HG02885 (cell line): ENCODE results near the gene RTL1.

Experiments
- ATAC-seq: cut with Tn5 transposase; IDR thresholded peaks from one replicate; pipeline ENCODE4 v1.9.1; 2021; ENCODE audit warnings: mild to moderate bottlenecking; ENCODE audit not compliant: unreplicated experiment, poor library complexity

The RTL1 gene

GRCh38 chr14:100898935-100899883 lies 4.3 kb downstream of the RTL1 start:
- ATAC-seq = no peak

GRCh38 chr14:100898465-100898864 lies 5.1 kb downstream of the RTL1 start:
- ATAC-seq = no peak

DNA sequence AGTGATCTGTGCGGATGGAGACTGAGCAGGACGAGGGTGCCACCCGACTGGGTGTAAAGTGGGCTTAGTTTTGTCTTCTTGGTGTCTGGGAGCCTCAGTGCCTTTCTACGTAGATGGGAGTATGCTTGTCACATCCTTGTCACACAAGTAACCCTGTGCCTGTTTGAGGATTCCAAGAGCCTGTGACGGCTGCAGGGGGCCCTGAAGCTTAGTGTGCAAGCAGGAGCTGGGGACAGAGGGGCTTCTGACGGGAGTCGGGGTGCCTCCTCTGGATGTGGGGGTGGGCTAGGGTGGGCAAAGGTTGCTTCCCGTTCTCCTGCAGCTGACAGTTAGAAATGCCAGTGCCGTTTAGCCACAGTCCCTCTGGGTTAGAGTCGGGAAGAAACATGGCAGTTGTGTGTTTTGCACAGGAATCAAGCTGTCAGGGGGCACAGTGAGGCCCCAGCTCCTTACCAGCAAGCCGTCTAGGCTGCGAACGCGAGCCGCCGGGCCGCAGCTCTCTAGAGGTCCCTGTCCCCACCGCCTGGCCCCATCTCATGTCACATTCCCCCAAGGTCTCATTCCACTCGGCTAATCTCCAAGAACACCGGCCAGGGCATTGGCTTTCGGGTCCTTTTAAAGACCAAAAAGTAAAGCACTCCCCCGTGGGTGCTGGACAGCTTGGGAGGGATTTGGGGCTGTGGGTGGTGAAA lies 7.0 kb downstream of the RTL1 start:
- ATAC-seq = no peak

- ATAC-seq = no peak
Measured at GRCh38 chr14:100895411-100895810, 8.1 kb downstream of the RTL1 start.

DNA sequence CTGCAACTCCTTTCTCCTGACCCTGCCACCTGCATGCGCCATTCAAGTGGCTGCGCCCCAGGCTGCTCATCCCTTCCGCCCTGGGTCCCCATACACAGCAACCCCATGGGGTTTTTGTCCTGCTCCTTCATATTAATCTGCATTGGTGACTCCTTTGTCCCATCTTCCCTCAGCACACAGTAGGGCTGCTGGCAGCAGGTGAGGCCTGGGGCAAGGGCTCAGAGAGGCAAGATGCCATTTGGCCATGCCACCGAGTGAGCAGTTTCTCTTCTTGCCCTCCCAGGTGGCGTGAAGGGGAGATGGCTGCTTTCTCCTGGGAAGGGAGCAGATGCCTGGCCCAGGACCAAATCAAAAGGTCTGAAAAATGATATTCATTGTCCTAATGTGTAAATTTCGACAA lies 9.1 kb downstream of the RTL1 start:
- ATAC-seq = no peak

- ATAC-seq = no peak
Measured at GRCh38 chr14:100893760-100894159, 9.8 kb downstream of the RTL1 start.

DNA sequence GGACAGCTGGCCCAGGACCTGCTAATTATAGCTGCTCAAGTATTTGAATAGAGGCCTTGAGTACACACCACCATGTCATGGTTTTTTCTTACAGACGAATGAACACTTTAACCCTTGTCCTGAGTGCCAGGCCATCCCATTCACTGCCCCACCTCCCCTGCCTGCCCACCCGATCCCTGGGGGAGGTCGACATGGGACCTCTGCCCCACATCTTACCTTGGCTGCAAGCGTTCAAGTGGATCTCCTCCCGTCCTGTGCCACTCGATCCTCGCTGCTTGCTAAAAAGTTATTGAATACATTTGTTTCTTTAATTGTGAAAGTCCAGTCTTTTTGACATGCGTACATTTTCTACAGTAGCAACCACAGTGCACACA lies 10.3 kb downstream of the RTL1 start:
- no peak for ATAC-seq

- no peak for ATAC-seq
Measured at GRCh38 chr14:100892496-100893227, 10.9 kb downstream of the RTL1 start.

GRCh38 chr14:100891501-100892445 lies 11.7 kb downstream of the RTL1 start:
- no peak for ATAC-seq

- ATAC-seq = no peak
Measured at GRCh38 chr14:100891051-100891450, 12.5 kb downstream of the RTL1 start.

DNA sequence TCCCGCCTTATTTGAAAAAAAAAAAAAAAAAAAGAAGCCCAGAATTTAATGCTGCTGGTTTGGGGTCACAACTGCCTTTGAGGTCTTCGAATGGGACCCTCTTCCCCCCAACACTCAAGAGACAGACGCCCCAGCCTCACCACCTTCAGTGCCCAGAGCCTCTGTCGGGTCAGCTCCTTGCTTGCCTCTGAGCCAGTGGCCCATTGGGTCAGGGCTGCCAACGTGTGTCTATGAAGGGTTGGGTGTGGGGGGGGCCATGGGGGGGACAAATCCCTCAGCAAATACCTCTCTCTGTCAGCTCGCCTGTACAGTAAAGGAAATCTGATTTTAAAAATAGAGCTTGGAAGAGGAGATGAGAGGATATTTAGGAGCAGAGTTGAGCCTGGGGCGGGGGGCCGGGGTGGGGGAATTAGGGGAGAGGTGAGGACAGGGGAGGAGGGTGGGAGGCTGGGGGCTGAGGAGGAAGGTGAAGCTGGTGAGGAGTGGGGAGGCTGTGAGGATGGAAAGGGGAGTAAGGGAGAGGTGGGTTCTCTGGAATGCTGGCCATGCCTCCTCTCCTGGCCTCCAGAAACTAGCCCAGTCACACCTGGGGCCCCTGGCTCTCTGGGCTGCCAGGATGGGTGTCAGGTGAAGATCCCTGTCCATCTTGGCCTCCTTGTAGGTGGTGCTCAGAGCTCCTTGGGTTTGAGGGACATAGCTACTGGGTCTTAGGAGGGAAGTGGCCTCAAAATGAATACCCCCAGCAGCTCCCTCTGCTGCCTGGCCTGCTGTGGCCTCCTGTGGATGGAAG lies 13.3 kb downstream of the RTL1 start:
- no peak for ATAC-seq

GRCh38 chr14:100889641-100890040 lies 13.9 kb downstream of the RTL1 start:
- ATAC-seq = no peak

DNA sequence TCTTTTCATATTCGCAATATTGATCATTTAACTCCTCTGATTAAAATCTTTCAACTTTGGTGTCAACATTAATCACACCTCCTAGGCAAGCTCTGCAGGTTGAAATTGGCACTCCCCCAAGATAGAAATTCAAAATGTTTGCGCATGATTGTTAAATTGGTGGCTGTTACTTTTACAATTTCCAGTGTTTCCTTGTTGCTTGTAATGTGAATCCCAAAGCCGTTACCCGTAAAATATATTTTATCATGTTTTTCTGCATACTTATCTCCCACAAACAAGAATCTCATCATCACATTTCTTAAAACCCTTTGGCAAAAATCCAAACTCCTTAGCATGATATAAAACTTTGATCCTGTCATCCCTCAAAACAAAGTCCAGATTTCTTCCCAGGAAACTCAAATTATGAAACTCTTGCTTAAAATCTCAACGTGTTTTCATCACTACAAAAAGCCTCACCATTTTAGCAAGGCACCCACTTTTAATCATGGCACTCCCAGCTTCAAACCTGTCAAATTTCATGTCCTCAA lies 14.7 kb downstream of the RTL1 start:
- no peak for ATAC-seq

DNA sequence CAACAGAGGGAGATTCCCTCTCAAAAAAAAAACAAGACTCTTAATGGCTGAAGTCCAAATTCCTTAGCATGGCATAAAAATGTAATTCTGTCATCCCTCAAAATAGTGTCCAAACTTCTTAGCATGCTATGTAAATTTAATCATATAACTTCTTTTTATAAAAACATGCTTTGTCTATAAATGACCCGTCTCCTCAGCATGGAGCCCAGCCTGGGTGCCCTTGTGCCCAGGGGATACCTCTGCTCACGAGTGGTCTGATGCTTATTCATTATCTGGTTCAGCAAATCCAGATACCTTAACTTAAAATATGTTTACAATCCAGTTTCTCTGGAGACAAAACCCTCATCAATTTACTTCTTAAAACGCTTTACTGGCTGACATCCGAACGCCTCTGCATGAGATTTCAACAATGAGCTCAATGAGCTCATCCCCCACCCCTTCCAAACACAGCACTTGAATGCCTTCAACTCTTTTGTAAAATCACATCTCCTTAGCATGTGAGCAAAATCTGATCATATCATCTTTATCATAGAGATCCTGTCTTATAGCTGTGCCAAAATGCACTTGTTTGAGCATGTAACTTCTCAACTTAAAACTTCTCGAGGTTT lies 15.7 kb downstream of the RTL1 start:
- no peak for ATAC-seq

- no peak for ATAC-seq
Measured at GRCh38 chr14:100885617-100886016, 17.9 kb downstream of the RTL1 start.

GRCh38 chr14:100885196-100885595 lies 18.3 kb downstream of the RTL1 start:
- ATAC-seq = no peak

DNA sequence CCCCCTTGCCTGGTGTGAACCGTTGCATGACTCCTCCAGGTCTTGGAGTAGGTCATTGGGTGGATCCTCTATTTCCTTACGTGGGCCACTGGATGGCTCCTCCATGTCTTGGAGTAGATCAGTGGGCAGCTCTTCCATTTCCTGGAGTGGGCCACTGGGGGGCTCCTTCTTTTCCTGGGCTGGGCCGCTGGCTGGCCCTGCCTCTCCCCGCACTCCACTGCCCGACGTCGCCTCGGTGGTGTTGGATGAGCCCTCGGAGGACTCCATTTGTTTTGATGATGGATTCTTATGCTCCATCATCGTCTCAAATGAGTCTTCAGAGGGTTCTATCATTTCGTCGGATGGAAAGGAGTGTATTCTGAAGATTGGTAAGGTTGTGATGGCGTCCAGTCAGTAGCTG lies 19.1 kb downstream of the RTL1 start:
- no peak for ATAC-seq

DNA sequence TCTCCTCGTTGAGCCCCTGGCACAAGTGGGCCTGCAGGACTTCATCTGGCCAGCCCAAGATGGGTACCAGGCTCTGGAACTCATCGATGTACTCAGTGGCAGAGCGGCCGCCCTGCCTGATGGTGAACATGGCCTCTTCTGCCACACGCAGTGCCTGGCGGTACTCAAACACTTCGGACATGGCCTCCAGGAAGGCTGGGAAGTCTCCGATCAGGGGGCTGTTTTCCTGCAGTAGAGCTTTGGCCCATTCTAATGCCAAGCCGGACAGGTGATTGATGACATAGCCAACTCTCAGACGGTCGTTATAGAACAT lies 19.8 kb downstream of the RTL1 start:
- ATAC-seq = no peak
